Omental fat pad (tissue), 4 donors: ENCODE measurements around the gene ZC3H10. TPM values are rescaled to one million over a fixed set of nuclear protein-coding genes. Genes with fewer than 3 reads are reported as not detected.

Experiments used
- ATAC-seq: fragments of 150-250 bp; one replicate; pipeline ENCODE4 v1.9.1; 2016; ENCODE audit warnings: mild to moderate bottlenecking, moderate library complexity; ENCODE audit not compliant: low FRiP score
- DNase-seq: peaks from one replicate; pipeline ENCODE4 v3.0.0-alpha.2; 2019; ENCODE audit warnings: low spot score
- total RNA-seq, 4 donors: library from RNA; depleted of rRNA; stranded (reverse); fragments of >200 nt; gene quantifications; one replicate each; pipeline ENCODE4 v1.1.0, GENCODE V29; 2016
- TF ChIP-seq, protein P1 (sequence below), 3 donors: fragments of 450-650 bp; IDR thresholded peaks; one replicate each; pipeline ENCODE4 v1.5.1; 2016 to 2017; ENCODE audit warnings: antibody characterized with exemption in 3 of 3, mild to moderate bottlenecking in 3 of 3, moderate library complexity in 2 of 3

ZC3H10 gene
- total RNA-seq, 4 donors from 2014 or later: 3.5 to 5.5 (median 4.9) TPM

DNA sequence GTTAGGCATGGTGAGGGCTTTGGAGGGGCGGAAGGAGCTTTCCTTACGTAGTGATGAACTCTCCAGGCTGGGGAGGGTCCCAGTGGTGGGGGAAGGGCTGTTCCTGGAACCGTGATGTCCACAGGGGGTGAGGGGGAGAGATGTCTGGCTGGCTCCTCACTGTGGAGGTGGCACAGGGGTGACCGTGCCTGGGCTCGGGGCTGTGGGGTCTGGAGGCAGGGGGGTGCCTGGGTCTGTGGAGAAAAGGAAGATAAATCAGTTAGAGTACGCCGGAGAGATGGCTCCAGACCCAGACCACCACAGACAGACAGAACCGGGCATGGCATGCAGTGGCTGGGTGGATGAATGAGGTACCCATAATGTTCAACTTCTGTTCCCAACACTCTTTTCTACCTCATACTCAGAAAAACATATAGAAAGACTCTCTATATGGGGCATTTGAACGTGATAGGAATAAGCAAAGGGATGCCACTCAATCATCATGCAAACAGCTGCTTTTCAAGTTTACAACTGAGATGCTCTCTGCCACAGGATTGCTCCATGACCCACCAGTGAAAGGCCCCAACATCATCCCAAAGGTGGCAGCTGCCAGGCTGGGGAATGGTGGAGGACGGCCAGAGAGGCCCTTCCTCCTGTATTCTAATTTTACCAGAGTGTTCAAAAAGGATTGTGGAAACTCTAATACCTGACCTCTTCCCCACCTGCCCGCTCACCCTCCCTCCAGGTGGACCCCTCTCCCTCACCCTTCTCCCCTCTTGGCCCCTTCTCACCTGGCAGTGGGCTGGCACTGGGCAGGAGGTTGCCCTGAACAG is 45.7 kb downstream of the ZC3H10 start:
- TF ChIP-seq, protein P1, sequence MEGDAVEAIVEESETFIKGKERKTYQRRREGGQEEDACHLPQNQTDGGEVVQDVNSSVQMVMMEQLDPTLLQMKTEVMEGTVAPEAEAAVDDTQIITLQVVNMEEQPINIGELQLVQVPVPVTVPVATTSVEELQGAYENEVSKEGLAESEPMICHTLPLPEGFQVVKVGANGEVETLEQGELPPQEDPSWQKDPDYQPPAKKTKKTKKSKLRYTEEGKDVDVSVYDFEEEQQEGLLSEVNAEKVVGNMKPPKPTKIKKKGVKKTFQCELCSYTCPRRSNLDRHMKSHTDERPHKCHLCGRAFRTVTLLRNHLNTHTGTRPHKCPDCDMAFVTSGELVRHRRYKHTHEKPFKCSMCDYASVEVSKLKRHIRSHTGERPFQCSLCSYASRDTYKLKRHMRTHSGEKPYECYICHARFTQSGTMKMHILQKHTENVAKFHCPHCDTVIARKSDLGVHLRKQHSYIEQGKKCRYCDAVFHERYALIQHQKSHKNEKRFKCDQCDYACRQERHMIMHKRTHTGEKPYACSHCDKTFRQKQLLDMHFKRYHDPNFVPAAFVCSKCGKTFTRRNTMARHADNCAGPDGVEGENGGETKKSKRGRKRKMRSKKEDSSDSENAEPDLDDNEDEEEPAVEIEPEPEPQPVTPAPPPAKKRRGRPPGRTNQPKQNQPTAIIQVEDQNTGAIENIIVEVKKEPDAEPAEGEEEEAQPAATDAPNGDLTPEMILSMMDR (IDR thresholded peaks at IDR 0.05): no peak
- ATAC-seq (no peak), DNase-seq (no peak)

DNA sequence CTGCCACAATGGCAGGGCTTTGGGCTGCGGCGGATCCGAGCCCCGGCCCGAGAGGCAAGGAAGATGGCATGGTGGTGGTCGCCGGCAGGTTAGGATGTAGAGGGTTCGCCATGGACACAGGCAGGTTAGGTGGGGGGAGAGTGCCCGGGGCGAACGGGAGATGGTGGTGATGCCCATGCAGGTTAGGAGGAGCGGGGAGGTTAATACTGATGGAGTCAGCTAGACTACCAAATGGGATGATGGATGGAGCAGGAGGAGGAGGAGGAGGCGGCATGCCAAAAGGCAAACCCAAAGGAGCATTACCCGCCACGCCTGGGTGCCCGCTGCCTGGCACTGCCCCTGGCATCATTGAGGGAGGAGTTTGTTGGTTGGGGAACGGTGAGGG is 46.3 kb downstream of the ZC3H10 start:
- TF ChIP-seq, protein P1 (IDR thresholded peaks at IDR 0.05): no peak
- no peak for DNase-seq

DNA sequence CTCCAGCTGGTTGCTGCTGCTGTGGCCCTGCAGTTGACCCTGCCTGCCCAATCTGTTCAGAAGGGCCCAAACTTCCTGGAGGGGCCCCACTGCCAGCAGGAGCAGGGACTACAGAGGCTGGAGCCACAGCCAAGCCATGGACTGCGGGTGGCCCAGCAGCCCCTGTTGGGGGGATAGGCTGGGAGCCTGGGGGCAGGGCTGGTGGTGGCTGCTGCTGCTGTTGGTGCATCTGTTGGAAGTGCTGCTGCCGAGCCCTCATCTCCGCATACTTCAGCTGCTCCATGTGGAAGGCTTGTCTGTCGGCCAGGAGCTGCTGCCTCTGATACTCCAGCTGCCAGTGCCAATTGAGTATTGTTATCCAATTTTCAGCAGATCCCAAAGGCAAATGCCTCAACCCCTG is 47.3 kb downstream of the ZC3H10 start:
- ATAC-seq: no peak

More for the DNA sequence above, 46.3 kb downstream of the ZC3H10 start:
- no peak for ATAC-seq

DNA sequence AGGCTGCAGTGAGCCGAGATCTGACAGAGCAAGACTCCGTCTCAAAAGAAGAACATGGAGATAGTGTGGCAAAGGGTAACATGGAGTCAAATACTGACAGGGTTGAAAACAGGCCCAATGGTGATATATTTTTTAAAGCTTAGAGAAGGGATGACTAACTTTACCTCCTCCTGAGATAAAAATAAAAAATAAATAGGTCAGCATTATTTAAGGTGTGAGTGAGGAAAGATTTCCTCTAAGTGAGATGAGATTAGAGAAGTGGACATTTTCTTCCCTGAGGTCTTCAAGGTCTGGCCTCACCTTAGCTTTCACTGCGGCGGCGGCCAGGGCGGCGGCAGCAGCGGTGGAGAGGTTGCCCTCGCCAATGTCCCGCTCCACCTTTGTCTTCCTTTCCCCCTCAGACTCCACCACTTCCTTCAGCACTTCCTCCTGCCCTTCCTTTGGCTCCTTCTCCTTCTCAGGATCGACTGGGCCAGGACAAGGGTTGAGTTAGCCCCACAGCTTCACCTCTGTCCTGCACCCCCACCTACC is 51.2 kb downstream of the ZC3H10 start:
- ATAC-seq (no peak), DNase-seq (no peak)

More for the DNA sequence above, 47.3 kb downstream of the ZC3H10 start:
- TF ChIP-seq, protein P1 (IDR thresholded peaks at IDR 0.05): no peak
- DNase-seq: no peak

DNA sequence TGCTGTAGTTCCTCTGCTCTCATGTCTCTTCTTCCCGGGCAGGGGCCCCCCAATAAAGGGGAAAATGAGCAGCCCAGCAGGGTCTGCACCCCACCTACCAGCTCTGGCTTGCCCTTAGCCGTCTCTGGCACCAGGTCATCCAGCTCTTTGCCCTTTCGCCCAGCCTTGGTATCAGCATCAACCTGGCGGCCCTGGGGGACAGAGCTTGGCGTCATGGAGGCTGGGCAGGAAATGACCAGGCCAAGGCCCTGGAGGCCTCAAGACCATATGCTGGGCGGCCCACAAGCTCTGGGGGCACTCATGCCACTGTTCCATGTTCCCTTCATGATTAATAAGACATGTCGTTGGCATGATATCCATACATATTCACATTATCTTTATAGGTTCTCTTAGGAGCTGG is 54.8 kb downstream of the ZC3H10 start:
- no peak for ATAC-seq
- TF ChIP-seq, protein P1 (IDR thresholded peaks at IDR 0.05): no peak
- DNase-seq: no peak

More for the DNA sequence above, 51.2 kb downstream of the ZC3H10 start:
- TF ChIP-seq, protein P1 (IDR thresholded peaks at IDR 0.05): no peak

Other genes starting within 250 kb of the ZC3H10 start
- gene PYM1, start 190.4 kb upstream of the ZC3H10 start, total RNA-seq: 10 to 100 TPM; 28.2 to 37.6 (median 29.8) TPM
- 10 to 100 TPM; 26.0 to 57.0 (median 37.9) TPM for gene DGKA, start 187.1 kb upstream of the ZC3H10 start, total RNA-seq
- gene PMEL, start 152.2 kb upstream of the ZC3H10 start, total RNA-seq: 1 to 10 TPM in 2 of 4 donors, under 1 TPM in 2; 0.65 to 5.2 (median 1.2) TPM
- gene CDK2, start 151.4 kb upstream of the ZC3H10 start, total RNA-seq: 10 to 100 TPM in 3 of 4 donors, 1 to 10 TPM in 1; 9.7 to 23.7 (median 17.5) TPM
- gene RAB5B, start 144.2 kb upstream of the ZC3H10 start, total RNA-seq: 10 to 100 TPM; 46.2 to 71.5 (median 64.8) TPM
- 10 to 100 TPM; 14.5 to 43.0 (median 22.9) TPM for gene SUOX, start 121.0 kb upstream of the ZC3H10 start, total RNA-seq
- 10 to 100 TPM in 1 of 4 donors, 1 to 10 TPM in 3; 4.4 to 10.3 (median 6.6) TPM for gene IKZF4, start 97.2 kb upstream of the ZC3H10 start, total RNA-seq
- 1,000 to 10,000 TPM in 2 of 4 donors, 100 to 1,000 TPM in 2; 482 to 1,592 (median 1,024) TPM for gene RPS26, start 76.3 kb upstream of the ZC3H10 start, total RNA-seq
- gene ERBB3, start 38.1 kb upstream of the ZC3H10 start, total RNA-seq: 1 to 10 TPM; 2.9 to 8.3 (median 7.6) TPM
- gene PA2G4, start 13.7 kb upstream of the ZC3H10 start, total RNA-seq: 100 to 1,000 TPM in 3 of 4 donors, 10 to 100 TPM in 1; 90.2 to 232 (median 119) TPM
- 1,000 to 10,000 TPM; 2,553 to 3,094 (median 2,929) TPM for gene RPL41, start 1.6 kb upstream of the ZC3H10 start, total RNA-seq
- 100 to 1,000 TPM; 129 to 447 (median 345) TPM for gene ESYT1, start 10.0 kb downstream of the ZC3H10 start, total RNA-seq
- 10 to 100 TPM; 25.8 to 42.4 (median 31.8) TPM for gene MYL6B, start 34.3 kb downstream of the ZC3H10 start, total RNA-seq
- 1,000 to 10,000 TPM; 2,379 to 4,265 (median 3,293) TPM for gene MYL6, start 40.1 kb downstream of the ZC3H10 start, total RNA-seq
- 100 to 1,000 TPM in 1 of 4 donors, 10 to 100 TPM in 3; 65.5 to 101 (median 82.1) TPM for gene SMARCC2, start 71.2 kb downstream of the ZC3H10 start, total RNA-seq
- 100 to 1,000 TPM in 1 of 4 donors, 10 to 100 TPM in 3; 50.0 to 128 (median 76.2) TPM for gene RNF41, start 103.7 kb downstream of the ZC3H10 start, total RNA-seq
- gene NABP2, start 106.1 kb downstream of the ZC3H10 start, total RNA-seq: 10 to 100 TPM; 13.2 to 24.3 (median 17.2) TPM
- gene SLC39A5, start 111.8 kb downstream of the ZC3H10 start, total RNA-seq: not detected
- 10 to 100 TPM; 13.6 to 19.2 (median 16.8) TPM for gene ANKRD52, start 140.1 kb downstream of the ZC3H10 start, total RNA-seq
- gene COQ10A, start 148.7 kb downstream of the ZC3H10 start, total RNA-seq: 10 to 100 TPM in 3 of 4 donors, 1 to 10 TPM in 1; 9.0 to 18.1 (median 13.5) TPM
- 100 to 1,000 TPM; 143 to 210 (median 194) TPM for gene CS, start 182.1 kb downstream of the ZC3H10 start, total RNA-seq
- gene CNPY2, start 197.7 kb downstream of the ZC3H10 start, total RNA-seq: 10 to 100 TPM; 60.4 to 77.8 (median 69.7) TPM
- gene PAN2, start 215.7 kb downstream of the ZC3H10 start, total RNA-seq: 10 to 100 TPM; 17.3 to 57.8 (median 40.7) TPM
- gene IL23A, start 220.6 kb downstream of the ZC3H10 start, total RNA-seq: 1 to 10 TPM in 1 of 4 donors, not detected in 3; 2.2 TPM
- 100 to 1,000 TPM; 137 to 256 (median 177) TPM for gene STAT2, start 241.8 kb downstream of the ZC3H10 start, total RNA-seq
- not detected for gene APOF, start 244.6 kb downstream of the ZC3H10 start, total RNA-seq